ENCODE measurements around the gene SPPL2B. TPM values are rescaled to one million over a fixed set of nuclear protein-coding genes. Genes with fewer than 3 reads are reported as not detected.

Gene SPPL2B
- total RNA-seq, 4 donors from 2014 or later = 149 to 367 (median 242) TPM

DNA sequence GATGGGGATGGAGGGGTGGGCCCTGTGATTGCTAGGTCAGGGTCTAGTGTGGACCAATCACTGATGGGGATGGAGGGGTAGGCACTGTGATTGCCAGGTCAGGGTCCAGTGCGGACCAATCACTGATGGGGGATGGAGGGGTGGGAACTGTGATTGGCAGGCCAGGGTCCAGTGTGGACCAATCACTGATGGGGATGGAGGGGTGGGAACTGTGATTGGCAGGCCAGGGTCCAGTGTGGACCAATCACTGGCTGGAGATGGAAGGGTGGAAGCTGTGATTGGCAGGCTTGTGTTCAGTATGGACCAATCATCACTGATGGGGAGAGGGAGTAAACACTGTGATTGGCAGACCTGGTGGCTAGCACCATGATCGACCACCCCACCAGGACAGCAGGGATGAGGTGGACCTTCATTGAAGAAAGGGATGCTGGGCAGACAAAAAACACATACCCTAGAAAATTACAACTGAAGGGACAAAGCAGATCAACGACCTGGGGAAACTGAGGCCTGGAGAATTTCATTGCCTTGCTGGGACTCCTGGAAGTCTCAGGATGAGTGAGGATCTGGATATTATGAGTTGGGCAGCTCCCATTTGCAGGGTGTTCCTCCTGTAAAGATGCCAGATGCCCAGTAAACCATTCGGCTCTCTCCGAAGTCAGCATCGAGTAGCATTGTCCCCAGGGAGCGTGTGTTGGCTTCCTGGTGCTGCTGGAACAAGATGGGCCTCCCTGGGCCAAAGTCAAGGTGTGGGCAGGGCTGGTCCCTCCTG is 47.1 kb downstream of the SPPL2B start:
- TF ChIP-seq CTCF (IDR thresholded peaks at IDR 0.05) (no peak), EP300 (IDR thresholded peaks at IDR 0.05; ENCODE audit: low read depth) (no peak)
- no peak overlapping the region for H3K27ac ChIP-seq
- intact Hi-C loops (cut with DNase I; ENCODE audit: low total_unique reads) = no loop called here
- no peaks in the 10 kb centered on the region for H3K4me1 ChIP-seq
- peaks cover 21% of the 10 kb centered on the region for H3K27me3 ChIP-seq
- in situ Hi-C loops (cut with MboI; ENCODE audit: low pct_ligation_motif_present in 1 of 4, low pct_unique_long_range_greater_than_20kb in 1 of 4, low sequenced_read_pairs in 3 of 4) = loop anchor here in 2 of 4 donors (25.0 kb wide), 1 partner anchor 88 kb away; the partner anchor contains the start of gene PEAK3 (in 2 of the 2)
- no peaks in the 10 kb centered on the region for H3K36me3 ChIP-seq
- no peak for DNase-seq
- no peak overlapping the region for H3K4me3 ChIP-seq
- H3K9me3 ChIP-seq = peaks cover 0 to 2% of the 10 kb centered on the region in 2 donors
- WGBS, 2 donors (ENCODE audit: low coverage in 1 of 2) = 70 to 100% methylated on average over 1 to 6 of the region's 7 CpGs

DNA sequence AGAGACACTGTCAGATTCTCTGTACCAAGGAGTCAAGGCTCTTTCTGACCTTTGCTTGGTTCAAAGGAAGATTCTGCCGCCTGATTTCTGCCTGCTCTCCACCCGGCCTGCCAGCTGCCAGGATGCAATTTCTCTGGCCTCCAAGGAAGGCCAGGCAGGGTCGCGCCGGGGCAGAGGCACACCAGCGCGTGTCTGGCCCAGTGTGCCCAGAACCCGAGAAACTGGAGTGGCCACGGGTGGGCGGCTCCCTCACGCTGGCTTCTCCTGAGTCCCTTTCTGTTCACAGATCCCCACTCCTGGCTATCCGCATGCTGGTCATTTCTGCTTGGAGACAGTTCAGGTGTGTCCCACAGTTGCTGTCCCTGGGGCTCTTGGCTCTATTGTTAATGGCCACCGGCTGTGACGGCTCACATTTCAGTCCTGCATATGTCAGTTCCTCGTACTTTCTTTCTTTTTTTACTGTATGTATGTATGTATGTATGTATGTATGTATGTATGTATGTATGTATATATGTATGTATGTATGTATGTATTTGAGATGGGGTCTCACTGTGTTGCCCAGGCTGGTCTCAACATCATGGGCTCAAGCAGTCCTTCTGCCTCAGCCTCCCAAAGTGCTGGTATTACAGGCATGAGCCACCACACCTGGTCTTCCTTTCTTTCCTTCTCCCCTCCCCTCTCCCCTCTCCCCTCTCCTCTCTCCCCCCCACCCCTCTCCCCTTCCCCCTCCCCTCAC is 48.5 kb downstream of the SPPL2B start:
- in situ Hi-C loops (cut with MboI; ENCODE audit: low pct_ligation_motif_present in 1 of 4, low pct_unique_long_range_greater_than_20kb in 1 of 4, low sequenced_read_pairs in 3 of 4) (loop anchor here in 2 of 4 donors (25.0 kb wide), 1 partner anchor 90 kb away; the partner anchor contains the start of gene PEAK3 (in 2 of the 2)), intact Hi-C loops (cut with DNase I; ENCODE audit: low total_unique reads) (no loop called here)
- H3K4me1 ChIP-seq = no peaks in the 10 kb centered on the region
- TF ChIP-seq EP300 (IDR thresholded peaks at IDR 0.05; ENCODE audit: low read depth) (no peak), POLR2AphosphoS5 (IDR thresholded peaks at IDR 0.05) (no peak), CTCF (IDR thresholded peaks at IDR 0.05) (no peak), POLR2A (IDR thresholded peaks at IDR 0.05) (no peak)
- WGBS, 2 donors (ENCODE audit: low coverage in 1 of 2) = 73% methylated on average over 15 of the region's 15 CpGs; no CpG with 5 or more reads in 1 of the 2 donors
- H3K27me3 ChIP-seq = peaks cover 13% of the 10 kb centered on the region
- peaks cover 0 to 6% of the 10 kb centered on the region in 2 donors for H3K9me3 ChIP-seq
- no peak overlapping the region for H3K27ac ChIP-seq
- H3K4me3 ChIP-seq = no peak overlapping the region
- DNase-seq = no peak
- H3K36me3 ChIP-seq = no peaks in the 10 kb centered on the region

DNA sequence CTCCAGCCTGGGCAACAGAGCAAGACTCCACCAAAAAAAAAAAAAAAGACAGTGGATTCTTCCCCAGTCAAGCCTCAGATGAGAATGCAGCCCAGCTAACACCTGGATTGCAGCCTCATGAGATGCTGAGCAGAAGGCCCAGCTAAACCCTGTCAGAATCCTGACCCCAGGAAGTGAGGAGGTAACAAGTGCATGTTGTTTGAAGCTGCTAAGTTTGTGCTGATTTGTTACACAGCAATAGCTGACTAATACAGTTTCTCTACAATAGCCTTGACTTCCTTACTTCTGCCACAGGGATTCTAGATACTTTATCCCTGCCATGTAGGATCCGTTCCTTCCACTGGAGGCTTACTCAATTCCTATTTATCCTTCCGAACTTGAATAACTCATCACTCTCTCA is 52.1 kb downstream of the SPPL2B start:
- H3K27me3 ChIP-seq = peaks cover 10% of the 10 kb centered on the region
- H3K9me3 ChIP-seq = peaks cover 0 to 6% of the 10 kb centered on the region in 2 donors
- TF ChIP-seq CTCF (IDR thresholded peaks at IDR 0.05) (no peak), POLR2A (IDR thresholded peaks at IDR 0.05) (no peak), EP300 (IDR thresholded peaks at IDR 0.05; ENCODE audit: low read depth) (no peak), POLR2AphosphoS5 (IDR thresholded peaks at IDR 0.05) (no peak)
- DNase-seq = no peak
- H3K36me3 ChIP-seq = no peaks in the 10 kb centered on the region
- intact Hi-C loops (cut with DNase I; ENCODE audit: low total_unique reads) (no loop called here), in situ Hi-C loops (cut with MboI; ENCODE audit: low pct_ligation_motif_present in 1 of 4, low pct_unique_long_range_greater_than_20kb in 1 of 4, low sequenced_read_pairs in 3 of 4) (loop anchor here in 2 of 4 donors (25.0 kb wide), 1 partner anchor 93 kb away; the partner anchor contains the start of gene PEAK3 (in 2 of the 2))
- peaks cover 0 to 8% (median under 1%) of the 10 kb centered on the region in 4 donors for H3K4me1 ChIP-seq
- H3K27ac ChIP-seq = no peak overlapping the region
- WGBS, 2 donors (ENCODE audit: low coverage in 1 of 2) = 33 to 86% methylated on average over 1 to 2 of the region's 2 CpGs
- no peak overlapping the region for H3K4me3 ChIP-seq

GRCh38 chr19:2381148-2381820 is 52.8 kb downstream of the SPPL2B start:
- Histone ChIP-seq H3K27me3 (peaks cover 10% of the 10 kb centered on the region), H3K4me3 (no peak overlapping the region), H3K9me3 (peaks cover 0 to 6% of the 10 kb centered on the region in 2 donors), H3K36me3 (no peaks in the 10 kb centered on the region), H3K4me1 (peaks cover 0 to 11% (median 2%) of the 10 kb centered on the region in 4 donors), H3K27ac (no peak overlapping the region)
- TF ChIP-seq POLR2A (IDR thresholded peaks at IDR 0.05) (no peak), POLR2AphosphoS5 (IDR thresholded peaks at IDR 0.05) (no peak), EP300 (IDR thresholded peaks at IDR 0.05; ENCODE audit: low read depth) (no peak), CTCF (IDR thresholded peaks at IDR 0.05) (no peak)
- no peak for DNase-seq
- intact Hi-C loops (cut with DNase I; ENCODE audit: low total_unique reads) (no loop called here), in situ Hi-C loops (cut with MboI; ENCODE audit: low pct_ligation_motif_present in 1 of 4, low pct_unique_long_range_greater_than_20kb in 1 of 4, low sequenced_read_pairs in 3 of 4) (loop anchor here in 2 of 4 donors (25.0 kb wide), 1 partner anchor 94 kb away; the partner anchor contains the start of gene PEAK3 (in 2 of the 2))
- WGBS, 2 donors (ENCODE audit: low coverage in 1 of 2) = 55 to 72% methylated on average over 5 to 18 of the region's 18 CpGs
